HG03575 (cell line): ENCODE results near the gene AK5.
"Not testable (repeated sequence)": the region's sequence is repeated elsewhere in the genome, so short reads cannot be mapped to it uniquely, and the experiment has no call there.

ENCODE experiments used
- ATAC-seq: cut with Tn5 transposase; IDR thresholded peaks from one replicate; pipeline ENCODE4 v1.9.1; 2021; ENCODE audit not compliant: unreplicated experiment, insufficient number of reproducible peaks, low FRiP score; ENCODE audit errors: extremely low read depth

Gene AK5

GRCh38 chr1:77514921-77515776, 233.3 kb downstream of the AK5 start:
- ATAC-seq = no peak

GRCh38 chr1:77516106-77516505, 234.3 kb downstream of the AK5 start:
- no peak for ATAC-seq

GRCh38 chr1:77524038-77524437, 242.2 kb downstream of the AK5 start:
- no peak for ATAC-seq

GRCh38 chr1:77531149-77531548, 249.3 kb downstream of the AK5 start:
- not testable (repeated sequence) for ATAC-seq

GRCh38 chr1:77531596-77532280, 249.9 kb downstream of the AK5 start:
- ATAC-seq = not testable (repeated sequence)

- ATAC-seq = no peak
Observed at GRCh38 chr1:77532641-77533040, 250.8 kb downstream of the AK5 start.

GRCh38 chr1:77533660-77534305, 252.0 kb downstream of the AK5 start:
- ATAC-seq = no peak

- no peak for ATAC-seq
Observed at GRCh38 chr1:77534456-77534855, 252.6 kb downstream of the AK5 start.

GRCh38 chr1:77536813-77537212, 255.0 kb downstream of the AK5 start:
- ATAC-seq = no peak

- no peak for ATAC-seq
Observed at GRCh38 chr1:77538956-77539518, 257.2 kb downstream of the AK5 start.

GRCh38 chr1:77539519-77540142, 257.8 kb downstream of the AK5 start:
- no peak for ATAC-seq

- no peak for ATAC-seq
Observed at GRCh38 chr1:77540501-77541161, 258.8 kb downstream of the AK5 start.

- ATAC-seq = peak; percentile 33
Observed at GRCh38 chr1:77541162-77541545, 259.3 kb downstream of the AK5 start.

- no peak for ATAC-seq
Observed at GRCh38 chr1:77542813-77543420, 261.1 kb downstream of the AK5 start.

GRCh38 chr1:77543822-77544448, 262.1 kb downstream of the AK5 start:
- no peak for ATAC-seq

GRCh38 chr1:77544845-77545244, 263.0 kb downstream of the AK5 start:
- no peak for ATAC-seq

GRCh38 chr1:77545970-77546369, 264.2 kb downstream of the AK5 start:
- ATAC-seq = no peak

GRCh38 chr1:77546890-77547289, 265.1 kb downstream of the AK5 start:
- no peak for ATAC-seq
